Heart left ventricle (tissue), 13 donors: ENCODE data around the gene HIBADH.

Experiments
- POLR2A ChIP-seq, 2 donors: fragments of 450-650 bp; IDR thresholded peaks; one replicate each; pipeline ENCODE4 v1.6.1; 2017; ENCODE audit warnings: antibody characterized with exemption in 2 of 2, mild to moderate bottlenecking in 2 of 2, moderate library complexity in 2 of 2
- TF ChIP-seq, protein P1 (sequence below), 12 donors: fragments of 200-600 bp; sonication (generic) in 4 of 12; IDR thresholded peaks; one replicate each; pipeline versions ENCODE4 v1.5.0 to v1.8.0; 2018 to 2022; ENCODE audit warnings: antibody characterized with exemption in 12 of 12, mild to moderate bottlenecking in 5 of 12
- donor health status: ischemic (EF 13 %, LVEDD 7.1; RV severe dilation, severe dysfunction).
- donor health status: DM: no; HTN: yes; CAD: no.
- donor health status: DM: no; HTN: no; CAD: no.
- donor health status: ischemic (EF 25% LVEDD 6.9; RV normal size, moderate dysfunction).
- donor health status: ischemic (EF 25% LVEDD 5.7; RV mildly dilated, moderate dysfunction).
- donor health status: ischemic (EF 35%, LVEDD 5.7; RV mildly dilated, moderate dysfunction).
- donor health status: nonischemic (EF 11% LVEDD 7.7; RV severe dilation, severe dysfunction).
- donor health status: DM: yes; HTN: yes; CAD: no.
- donor health status: PGD.
- donor health status: ischemic (EF 29% LVEDD 5.4; RV normal size, mild dysfunction).
- donor health status: nonischemic (EF 23%, LVEDD 6.1; RV moderate dilation, normal function).

DNA sequence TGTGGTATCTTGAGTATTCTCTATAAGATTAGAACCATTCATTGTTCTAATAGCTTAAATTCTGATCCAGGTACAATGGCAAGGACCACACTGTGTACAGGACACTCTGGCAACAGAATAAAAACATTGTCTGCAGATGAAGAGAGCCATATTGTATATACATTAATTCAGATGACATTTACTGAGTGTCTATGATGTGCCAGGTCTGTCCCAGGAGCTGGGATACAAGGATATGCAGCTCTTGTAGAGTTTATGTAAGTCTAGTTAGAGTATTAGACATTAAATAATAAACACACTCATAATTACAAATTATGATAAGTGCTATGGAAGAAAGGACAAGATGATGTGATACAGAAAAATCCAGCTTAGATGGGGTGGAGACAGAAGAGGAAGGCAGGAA, 184.1 kb downstream of the HIBADH start:
- TF ChIP-seq, protein P1, sequence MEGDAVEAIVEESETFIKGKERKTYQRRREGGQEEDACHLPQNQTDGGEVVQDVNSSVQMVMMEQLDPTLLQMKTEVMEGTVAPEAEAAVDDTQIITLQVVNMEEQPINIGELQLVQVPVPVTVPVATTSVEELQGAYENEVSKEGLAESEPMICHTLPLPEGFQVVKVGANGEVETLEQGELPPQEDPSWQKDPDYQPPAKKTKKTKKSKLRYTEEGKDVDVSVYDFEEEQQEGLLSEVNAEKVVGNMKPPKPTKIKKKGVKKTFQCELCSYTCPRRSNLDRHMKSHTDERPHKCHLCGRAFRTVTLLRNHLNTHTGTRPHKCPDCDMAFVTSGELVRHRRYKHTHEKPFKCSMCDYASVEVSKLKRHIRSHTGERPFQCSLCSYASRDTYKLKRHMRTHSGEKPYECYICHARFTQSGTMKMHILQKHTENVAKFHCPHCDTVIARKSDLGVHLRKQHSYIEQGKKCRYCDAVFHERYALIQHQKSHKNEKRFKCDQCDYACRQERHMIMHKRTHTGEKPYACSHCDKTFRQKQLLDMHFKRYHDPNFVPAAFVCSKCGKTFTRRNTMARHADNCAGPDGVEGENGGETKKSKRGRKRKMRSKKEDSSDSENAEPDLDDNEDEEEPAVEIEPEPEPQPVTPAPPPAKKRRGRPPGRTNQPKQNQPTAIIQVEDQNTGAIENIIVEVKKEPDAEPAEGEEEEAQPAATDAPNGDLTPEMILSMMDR (IDR thresholded peaks at IDR 0.05), result no peak
- no peak for TF ChIP-seq POLR2A (IDR thresholded peaks at IDR 0.05)
